IPS-15b (cell line): ENCODE measurements around the gene ITGA1.

Experiments used
- H3K27me3 ChIP-seq: one replicate; pipeline ENCODE4 v1.6.1; 2013; ENCODE audit warnings: low read length; ENCODE audit not compliant: control insufficient read depth, insufficient read depth
- H3K36me3 ChIP-seq: one replicate; pipeline ENCODE4 v1.6.1; 2013; ENCODE audit warnings: low read length; ENCODE audit not compliant: control insufficient read depth, insufficient read depth
- H3K4me1 ChIP-seq: one replicate; pipeline ENCODE4 v1.6.1; 2013; ENCODE audit warnings: mild to moderate bottlenecking, low read length; ENCODE audit not compliant: control insufficient read depth, insufficient read depth
- H3K4me3 ChIP-seq: one replicate; pipeline ENCODE4 v1.5.1; 2013; ENCODE audit warnings: low read depth, low read length
- H3K9ac ChIP-seq: one replicate; pipeline ENCODE4 v1.6.1; 2013; ENCODE audit warnings: low read depth, mild to moderate bottlenecking, low read length
- H3K9me3 ChIP-seq: one replicate; pipeline ENCODE4 v1.6.1; 2013; ENCODE audit warnings: mild to moderate bottlenecking, low read length; ENCODE audit not compliant: control insufficient read depth, insufficient read depth

Gene ITGA1

DNA sequence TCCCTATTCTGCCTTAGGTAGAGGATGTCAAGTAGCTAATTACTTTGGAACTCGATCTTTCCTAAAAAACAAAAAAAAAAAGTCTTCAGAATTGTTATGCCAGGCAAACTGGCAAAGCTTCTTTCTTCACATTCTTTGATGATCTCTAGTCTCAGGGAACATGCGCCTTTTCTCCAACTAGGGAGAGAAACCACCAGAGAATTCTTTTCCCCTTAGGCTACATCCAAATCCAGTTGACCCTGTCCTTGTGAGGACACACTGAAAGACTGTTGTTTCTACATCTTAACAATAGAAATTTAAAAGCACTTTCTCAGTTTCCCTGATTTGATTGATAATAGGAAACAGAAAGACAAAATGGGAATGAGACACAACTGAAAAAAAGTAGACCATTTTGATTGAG is 106.7 kb downstream of the ITGA1 start:
- no peak overlapping the region for H3K9ac ChIP-seq
- H3K36me3 ChIP-seq, result no peaks in the 10 kb centered on the region
- H3K4me1 ChIP-seq, result no peaks in the 10 kb centered on the region
- no peaks in the 10 kb centered on the region for H3K9me3 ChIP-seq
- no peaks in the 10 kb centered on the region for H3K27me3 ChIP-seq
- no peak overlapping the region for H3K4me3 ChIP-seq

DNA sequence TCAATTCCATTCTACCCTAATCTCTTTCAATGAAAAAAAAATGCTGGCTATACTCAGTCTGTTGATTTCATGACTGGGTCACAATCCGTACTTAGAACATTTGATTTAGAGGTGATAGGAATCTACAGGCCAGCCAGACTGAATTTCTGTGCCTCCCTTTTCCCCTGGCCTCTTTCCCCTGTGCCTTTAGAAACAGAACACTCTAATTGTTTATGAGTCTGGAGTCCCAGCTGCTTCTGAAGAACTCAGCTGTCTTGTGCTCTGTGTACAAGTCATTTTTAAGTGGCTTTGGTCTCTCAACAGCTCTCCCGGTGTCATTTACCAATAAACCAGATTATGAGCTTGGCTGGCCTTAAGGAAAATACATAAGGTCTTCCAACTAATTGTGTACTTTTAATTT is 107.4 kb downstream of the ITGA1 start:
- Histone ChIP-seq H3K9ac (no peak overlapping the region), H3K27me3 (no peaks in the 10 kb centered on the region), H3K36me3 (no peaks in the 10 kb centered on the region), H3K4me3 (no peak overlapping the region), H3K9me3 (no peaks in the 10 kb centered on the region), H3K4me1 (no peaks in the 10 kb centered on the region)

DNA sequence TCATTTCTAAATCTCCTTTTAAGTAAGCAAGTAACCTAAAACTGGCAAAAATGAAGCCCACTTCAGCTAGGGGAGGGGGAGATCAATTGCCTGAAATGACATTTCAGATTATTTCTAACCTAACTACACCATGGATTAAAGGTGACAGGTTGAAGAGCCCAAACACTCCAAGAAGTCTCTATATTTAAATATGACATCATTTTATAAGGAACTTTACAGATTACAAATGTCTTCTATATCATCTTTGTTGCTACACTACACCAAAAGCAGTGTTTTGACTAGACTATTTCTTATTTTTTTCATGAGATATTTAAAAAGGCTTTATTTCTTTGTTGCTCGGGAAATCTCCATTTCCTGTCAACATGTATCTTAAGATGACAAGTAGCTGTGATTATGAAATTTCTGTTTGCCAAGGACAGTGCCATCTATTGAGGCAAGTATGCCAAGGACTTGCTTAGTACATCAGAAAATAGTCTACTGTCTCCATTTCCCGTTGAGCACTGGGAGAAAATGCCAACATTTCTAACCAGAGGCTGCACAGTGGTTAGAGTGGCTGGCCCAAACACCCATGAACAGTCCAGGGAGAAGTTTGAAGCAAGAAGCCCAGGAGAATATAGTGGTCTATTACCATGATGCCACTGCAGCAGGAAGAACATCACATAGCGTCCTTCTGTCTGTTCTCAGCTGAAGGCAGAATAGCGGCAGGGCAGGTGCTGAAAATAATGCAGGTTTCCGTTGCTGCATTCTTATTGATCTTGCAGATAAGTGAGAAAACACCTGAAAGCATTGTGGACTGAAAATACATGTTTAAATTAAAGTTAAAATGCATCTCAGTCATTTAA is 108.1 kb downstream of the ITGA1 start:
- Histone ChIP-seq H3K4me3 (no peak overlapping the region), H3K36me3 (no peaks in the 10 kb centered on the region), H3K27me3 (no peaks in the 10 kb centered on the region), H3K4me1 (no peaks in the 10 kb centered on the region), H3K9ac (no peak overlapping the region), H3K9me3 (no peaks in the 10 kb centered on the region)

DNA sequence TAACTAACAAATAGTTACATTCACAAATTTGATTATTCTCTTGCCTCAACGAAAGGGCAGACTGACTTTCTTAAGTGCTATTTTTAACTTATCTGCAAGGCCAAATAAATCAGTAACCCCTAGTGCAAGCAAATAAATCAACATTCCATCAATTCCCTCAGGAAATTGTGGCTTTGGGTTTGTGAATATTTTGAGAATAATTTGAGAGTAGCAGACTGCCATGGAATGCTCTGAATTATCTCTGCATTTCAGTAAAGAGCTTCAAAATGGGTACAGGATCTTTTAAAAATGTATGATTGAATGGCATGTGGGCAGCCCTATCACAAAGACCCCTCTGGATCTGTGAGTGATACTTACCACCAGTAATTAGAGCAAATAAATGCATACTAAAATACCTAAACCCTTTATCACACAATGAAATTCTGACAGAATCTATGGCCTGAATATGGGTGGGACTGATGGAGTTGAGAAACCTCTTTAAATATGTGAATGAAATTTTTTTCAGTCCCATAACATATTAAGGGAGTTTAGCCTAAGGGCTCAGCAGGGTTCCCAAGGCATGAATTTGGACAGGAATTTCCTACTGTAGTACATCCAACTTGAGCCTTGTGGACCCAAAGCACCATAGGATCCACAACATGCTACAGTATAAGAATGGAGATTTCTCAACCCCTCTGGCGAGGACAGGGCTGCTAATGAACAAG is 109.0 kb downstream of the ITGA1 start:
- H3K9me3 ChIP-seq, result no peaks in the 10 kb centered on the region
- no peaks in the 10 kb centered on the region for H3K36me3 ChIP-seq
- H3K4me3 ChIP-seq, result no peak overlapping the region
- H3K4me1 ChIP-seq, result no peaks in the 10 kb centered on the region
- no peak overlapping the region for H3K9ac ChIP-seq
- H3K27me3 ChIP-seq, result no peaks in the 10 kb centered on the region

DNA sequence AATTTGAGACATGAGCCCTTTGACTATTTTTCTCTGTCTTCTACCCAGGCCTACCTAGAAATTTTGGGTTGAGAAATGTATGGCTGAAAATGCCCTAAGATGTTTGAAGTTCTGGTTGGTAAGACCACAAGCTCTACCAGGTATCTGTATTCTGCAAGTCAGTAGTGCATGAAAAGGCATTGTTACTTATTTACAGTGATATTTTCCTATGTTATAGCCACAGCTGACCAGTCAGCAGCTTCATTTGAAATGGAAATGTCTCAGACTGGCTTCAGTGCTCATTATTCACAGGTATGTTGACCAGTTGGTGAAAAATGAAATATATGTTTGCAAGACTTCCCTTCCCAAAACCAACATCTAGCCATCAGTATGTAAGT is 109.5 kb downstream of the ITGA1 start:
- no peaks in the 10 kb centered on the region for H3K36me3 ChIP-seq
- H3K9ac ChIP-seq, result no peak overlapping the region
- H3K4me1 ChIP-seq, result no peaks in the 10 kb centered on the region
- H3K4me3 ChIP-seq, result no peak overlapping the region
- no peaks in the 10 kb centered on the region for H3K9me3 ChIP-seq
- H3K27me3 ChIP-seq, result no peaks in the 10 kb centered on the region

DNA sequence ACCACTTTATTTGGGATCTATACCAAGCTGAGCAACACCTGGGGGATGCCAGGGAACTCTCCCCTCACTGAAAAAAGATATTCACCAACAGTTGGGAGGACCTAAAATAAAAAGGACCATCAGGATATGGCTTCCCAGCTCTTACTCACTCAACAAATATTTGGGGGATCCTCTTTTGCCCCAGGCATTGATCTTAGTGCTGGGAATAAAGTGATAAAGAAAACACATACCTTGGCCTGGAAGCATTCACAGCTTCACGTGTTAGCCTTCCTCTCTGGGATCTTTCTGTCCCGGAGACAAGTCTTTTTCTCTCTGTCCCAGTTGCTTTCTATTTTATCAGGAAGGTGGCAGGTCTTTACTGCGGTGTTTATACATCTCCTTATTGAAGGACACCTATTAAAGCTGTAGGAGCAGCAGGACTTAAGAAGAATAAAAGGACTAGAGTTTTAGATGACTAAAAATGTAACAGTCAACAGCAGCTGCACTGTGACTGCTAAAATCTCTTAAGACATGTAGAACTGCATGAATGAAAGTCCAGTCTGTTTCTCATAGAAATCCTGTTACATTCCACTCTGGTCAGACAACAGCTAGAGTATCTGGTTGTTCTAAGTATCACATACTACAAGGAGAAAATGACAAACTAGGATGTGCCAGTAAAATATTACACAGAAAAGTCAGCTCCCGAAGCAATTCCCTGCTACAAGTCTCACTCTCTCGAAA is 111.4 kb downstream of the ITGA1 start:
- Histone ChIP-seq H3K4me1 (no peaks in the 10 kb centered on the region), H3K27me3 (no peaks in the 10 kb centered on the region), H3K4me3 (no peak overlapping the region), H3K36me3 (no peaks in the 10 kb centered on the region), H3K9ac (no peak overlapping the region), H3K9me3 (no peaks in the 10 kb centered on the region)

DNA sequence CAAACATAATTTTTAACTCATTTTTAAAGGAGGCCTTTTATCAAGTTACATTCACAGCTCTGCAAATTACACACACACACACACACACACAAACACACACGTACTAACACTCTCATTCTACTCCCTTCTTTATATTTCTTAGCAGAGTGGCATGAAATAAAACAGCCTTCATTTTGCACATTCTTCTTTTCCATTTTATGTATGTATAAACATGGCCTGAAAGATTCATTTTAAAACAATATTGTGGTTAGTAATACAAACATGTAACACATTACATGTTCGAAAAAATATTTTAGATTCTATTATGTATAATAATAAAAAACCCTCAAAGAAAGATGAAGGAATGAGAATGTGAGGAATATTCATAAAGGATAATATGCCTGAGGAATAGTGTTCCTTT is 115.4 kb downstream of the ITGA1 start:
- no peaks in the 10 kb centered on the region for H3K4me1 ChIP-seq
- H3K36me3 ChIP-seq, result no peaks in the 10 kb centered on the region
- no peaks in the 10 kb centered on the region for H3K9me3 ChIP-seq
- no peak overlapping the region for H3K4me3 ChIP-seq
- no peaks in the 10 kb centered on the region for H3K27me3 ChIP-seq
- H3K9ac ChIP-seq, result no peak overlapping the region

DNA sequence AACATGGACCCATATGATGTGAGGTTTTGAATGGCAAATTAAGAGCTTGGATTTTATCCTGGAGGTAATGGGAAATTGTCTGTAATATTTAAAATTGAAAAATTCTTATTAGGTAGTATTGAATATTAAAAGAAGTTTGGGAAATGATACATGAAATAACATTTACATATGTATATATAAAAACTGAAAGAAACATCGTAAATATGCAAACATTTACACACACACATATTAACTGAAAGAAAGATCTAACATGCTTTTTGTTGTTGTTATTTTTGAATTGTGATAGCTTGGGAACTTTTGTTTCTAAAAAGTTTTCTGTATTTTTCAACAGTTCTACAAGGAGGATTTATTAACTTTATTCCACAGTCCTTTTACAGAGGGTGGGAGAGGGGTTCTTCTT is 118.6 kb downstream of the ITGA1 start:
- H3K9ac ChIP-seq, result no peak overlapping the region
- no peaks in the 10 kb centered on the region for H3K36me3 ChIP-seq
- no peaks in the 10 kb centered on the region for H3K27me3 ChIP-seq
- H3K4me1 ChIP-seq, result no peaks in the 10 kb centered on the region
- no peaks in the 10 kb centered on the region for H3K9me3 ChIP-seq
- H3K4me3 ChIP-seq, result no peak overlapping the region

DNA sequence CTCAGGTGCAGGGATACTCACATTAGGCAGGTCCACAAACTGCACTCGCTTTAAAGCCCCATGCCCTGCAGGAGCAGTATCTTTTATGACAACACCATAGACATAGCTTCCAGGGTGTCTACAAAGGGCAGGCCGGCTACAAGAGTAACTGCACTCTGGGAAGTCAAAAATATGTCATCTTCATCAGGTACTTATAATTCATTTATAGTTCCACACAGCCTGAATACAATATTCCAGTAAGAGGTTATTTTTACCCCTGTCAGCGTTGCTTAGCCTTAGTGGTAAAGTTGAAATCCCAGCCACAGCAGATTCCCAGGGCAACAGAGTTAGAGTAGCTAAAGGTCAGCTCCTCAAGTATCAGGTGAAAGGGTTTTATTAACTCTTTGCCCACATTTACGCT is 119.1 kb downstream of the ITGA1 start:
- H3K4me3 ChIP-seq, result no peak overlapping the region
- H3K9ac ChIP-seq, result no peak overlapping the region
- H3K4me1 ChIP-seq, result no peaks in the 10 kb centered on the region
- no peaks in the 10 kb centered on the region for H3K9me3 ChIP-seq
- H3K36me3 ChIP-seq, result no peaks in the 10 kb centered on the region
- no peaks in the 10 kb centered on the region for H3K27me3 ChIP-seq

DNA sequence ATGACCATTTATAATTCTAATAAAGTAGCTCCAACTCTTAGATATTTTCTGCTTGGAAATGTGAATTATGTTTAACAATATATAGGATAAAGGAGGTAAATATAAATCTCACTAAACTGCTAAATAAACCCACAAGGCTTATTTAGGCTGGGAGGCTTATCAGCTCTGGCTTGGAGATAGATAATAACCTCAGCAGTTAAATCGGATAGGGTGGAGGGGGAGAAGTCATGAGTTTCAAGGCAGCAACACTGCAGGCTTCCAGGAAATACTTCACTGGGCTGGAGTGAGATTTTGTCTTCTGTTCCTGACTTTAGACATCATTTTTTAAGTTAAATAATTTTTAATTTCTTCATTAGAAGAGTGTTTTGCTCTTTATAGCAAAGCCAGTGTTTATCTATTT is 121.5 kb downstream of the ITGA1 start:
- no peak overlapping the region for H3K4me3 ChIP-seq
- H3K9ac ChIP-seq, result no peak overlapping the region
- no peaks in the 10 kb centered on the region for H3K4me1 ChIP-seq

DNA sequence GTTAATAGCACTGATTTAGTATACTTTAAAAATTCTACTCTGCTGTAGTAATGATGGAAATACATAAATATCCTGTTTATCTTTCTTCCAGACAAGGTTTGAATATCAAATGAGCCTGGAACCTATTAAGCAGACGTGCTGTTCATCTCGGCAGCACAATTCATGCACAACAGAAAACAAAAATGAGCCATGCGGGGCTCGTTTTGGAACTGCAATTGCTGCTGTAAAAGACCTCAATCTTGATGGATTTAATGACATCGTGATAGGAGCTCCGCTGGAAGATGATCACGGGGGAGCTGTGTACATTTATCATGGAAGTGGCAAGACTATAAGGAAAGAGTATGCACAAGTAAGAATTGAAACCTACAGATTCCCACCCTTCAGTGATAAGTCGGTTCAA is 122.4 kb downstream of the ITGA1 start:
- no peaks in the 10 kb centered on the region for H3K36me3 ChIP-seq
- H3K27me3 ChIP-seq, result no peaks in the 10 kb centered on the region
- no peaks in the 10 kb centered on the region for H3K4me1 ChIP-seq
- H3K9me3 ChIP-seq, result no peaks in the 10 kb centered on the region
- H3K9ac ChIP-seq, result no peak overlapping the region
- H3K4me3 ChIP-seq, result no peak overlapping the region

More for the DNA sequence above, 121.5 kb downstream of the ITGA1 start:
- Histone ChIP-seq H3K36me3 (no peaks in the 10 kb centered on the region), H3K9me3 (no peaks in the 10 kb centered on the region), H3K27me3 (no peaks in the 10 kb centered on the region)
